Gastrocnemius medialis (tissue), 4 donors: ENCODE results near the gene OR2T35.
"Not testable (repeated sequence)": the region's sequence is repeated elsewhere in the genome, so short reads cannot be mapped to it uniquely, and the experiment has no call there.

Experiments
- CTCF ChIP-seq, 5 experiments: fragments of 450-650 bp in 3 of 5; fragments of 200-600 bp in 2 of 5; sonication (generic) in 2 of 5; IDR thresholded peaks in 4 of 5; conservative IDR thresholded peaks in 1 of 5; 1 replicate in 4 of 5; 2 replicates in 1 of 5; pipeline ENCODE4 v1.5.1; 2016 to 2019; ENCODE audit warnings: antibody characterized with exemption in 5 of 5, mild to moderate bottlenecking in 3 of 5, moderate library complexity in 3 of 5
- POLR2A ChIP-seq, 2 donors: fragments of 450-650 bp; IDR thresholded peaks; one replicate each; pipeline ENCODE4 v1.6.1; 2017; ENCODE audit warnings: antibody characterized with exemption in 2 of 2, mild to moderate bottlenecking in 2 of 2, moderate library complexity in 2 of 2

- not testable (repeated sequence) for TF ChIP-seq CTCF (IDR thresholded peaks at IDR 0.05 in 4 of 5, conservative IDR thresholded peaks at IDR 0.05 in 1 of 5); POLR2A (IDR thresholded peaks at IDR 0.05)
These were observed 10.1 kb downstream of the OR2T35 start, which contains the start of gene OR2T11 for GRCh38 chr1:248634991-248635390.
